ENCODE results near the gene USP43.

DNA sequence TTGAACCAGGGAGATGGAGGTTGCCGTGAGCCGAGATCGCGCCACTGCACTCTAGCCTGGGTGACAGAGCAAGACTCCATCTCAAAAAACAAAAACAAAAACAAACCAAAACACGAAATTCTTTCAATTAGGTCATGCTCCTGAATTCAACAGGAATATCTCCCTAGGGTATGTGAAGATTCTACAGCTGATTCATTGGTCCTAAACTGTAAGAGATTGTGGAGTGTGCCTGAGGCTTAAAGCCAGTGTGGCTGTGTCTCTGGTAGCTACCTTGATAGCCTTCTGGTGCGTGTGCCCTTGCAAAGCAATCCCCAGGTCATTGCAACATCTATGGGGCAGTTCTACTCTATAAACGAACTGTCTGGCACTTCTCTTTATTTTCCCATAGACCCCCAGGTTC, 48.4 kb downstream of the USP43 start:
- TF ChIP-seq POLR2A (IDR thresholded peaks at IDR 0.05; ENCODE audit: low read length) (no peak), GATA1 (IDR thresholded peaks at IDR 0.05; ENCODE audit: low read depth, low read length) (no peak)

All from erythroblast (primary cell).